Stimulated activated CD4-positive, alpha-beta T cell treated with anti-CD3 and anti-CD28 coated beads, Interleukin-1b, Interleukin-23, amount 100 ng/mL, for 24 hours (primary cell): Measurements from ENCODE around the gene DPF1.

ENCODE experiments used
- DNase-seq, 4 experiments: peaks; one replicate each; pipeline ENCODE4 v3.0.0-alpha.2; 2020; ENCODE audit warnings: low read depth in 4 of 4, low spot score in 1 of 4

Gene DPF1

GRCh38 chr19:38168637-38169036 lies 55.4 kb downstream of the DPF1 start:
- DNase-seq: no peak

GRCh38 chr19:38165335-38165734 lies 58.7 kb downstream of the DPF1 start:
- no peak for DNase-seq

DNA sequence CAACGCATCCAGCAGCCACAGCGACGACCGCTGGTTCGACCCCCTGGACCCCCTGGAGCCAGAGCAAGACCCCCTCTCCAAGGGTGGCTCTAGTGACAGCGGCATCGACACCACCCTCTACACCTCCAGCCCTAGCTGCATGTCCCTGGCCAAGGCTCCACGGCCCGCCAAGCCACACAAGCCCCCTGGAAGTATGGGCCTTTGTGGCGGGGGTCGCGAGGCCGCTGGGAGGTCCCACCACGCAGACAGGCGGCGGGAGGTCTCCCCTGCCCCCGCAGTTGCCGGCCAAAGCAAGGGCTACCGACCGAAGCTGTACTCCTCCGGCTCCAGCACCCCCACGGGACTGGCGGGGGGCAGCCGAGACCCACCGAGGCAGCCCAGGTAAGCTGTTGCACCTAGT lies 59.5 kb downstream of the DPF1 start:
- no peak for DNase-seq

DNA sequence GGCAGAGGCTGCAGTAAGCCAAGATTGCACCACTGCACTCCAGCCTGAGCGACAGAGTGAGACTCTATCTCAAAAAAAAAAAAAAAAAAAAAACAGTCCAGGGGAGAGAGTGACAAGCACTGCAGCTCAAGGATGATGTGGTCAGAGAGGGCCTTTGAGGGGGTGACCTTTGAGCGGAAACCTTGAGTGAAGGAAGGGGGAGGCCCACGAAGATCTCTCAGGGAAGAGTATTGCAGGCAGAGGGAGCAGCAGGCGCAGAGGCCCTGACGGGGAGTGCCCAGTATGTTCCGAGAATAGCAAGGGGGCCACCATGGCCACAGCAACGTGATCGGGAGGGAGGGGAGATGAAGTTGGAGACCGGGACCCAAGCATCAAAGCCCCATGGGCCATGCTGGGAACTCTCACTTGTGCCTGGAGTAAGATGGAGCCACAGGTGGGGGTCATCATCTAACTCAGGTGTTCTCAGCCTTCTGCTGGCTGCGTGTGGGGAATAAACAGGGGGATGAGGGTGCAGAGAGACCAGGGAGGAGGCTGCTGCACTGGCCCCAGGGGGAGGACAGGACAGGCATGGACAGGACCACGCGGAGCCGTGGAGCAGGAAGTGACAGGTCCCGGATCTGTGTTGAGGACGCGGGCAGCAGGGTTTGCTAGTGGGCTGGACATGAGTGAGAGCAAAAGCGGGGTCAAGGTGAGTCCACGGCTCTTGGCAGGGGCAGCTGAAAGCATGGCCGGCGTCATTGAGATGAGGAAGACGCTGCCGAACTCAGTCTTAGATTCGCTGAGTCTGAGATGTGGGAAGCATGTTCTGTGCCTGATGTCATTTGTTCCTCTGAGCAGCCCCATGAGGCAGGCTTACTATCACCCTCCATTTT lies 60.4 kb downstream of the DPF1 start:
- DNase-seq: no peak

GRCh38 chr19:38162632-38163031 lies 61.4 kb downstream of the DPF1 start:
- no peak for DNase-seq

DNA sequence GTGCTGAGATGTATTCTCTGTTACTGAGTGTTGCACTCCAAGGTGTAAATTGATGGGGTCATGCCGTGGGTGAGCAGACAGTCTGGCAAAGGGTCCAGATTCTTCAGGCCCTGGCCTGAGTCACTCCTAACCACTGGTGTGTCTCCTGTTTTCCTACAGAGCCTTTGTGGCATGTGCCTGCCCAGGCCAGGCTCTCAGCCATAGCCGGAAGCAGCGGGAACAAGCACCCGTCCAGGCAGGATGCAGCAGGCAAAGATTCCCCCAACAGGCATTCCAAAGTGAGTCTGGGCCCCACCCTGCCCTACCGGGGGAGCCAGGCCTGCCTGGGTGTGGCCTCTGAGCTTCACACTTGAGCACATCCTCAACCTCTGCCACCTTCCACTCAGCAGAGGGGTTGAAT lies 61.9 kb downstream of the DPF1 start:
- no peak for DNase-seq
